ENCODE data around the gene SDHC.
A peak's percentile ranks its signal among the peaks of the same experiment; 100 is the strongest.
"Not testable (repeated sequence)": the region's sequence is repeated elsewhere in the genome, so short reads cannot be mapped to it uniquely, and the experiment has no call there.

The SDHC gene

DNA sequence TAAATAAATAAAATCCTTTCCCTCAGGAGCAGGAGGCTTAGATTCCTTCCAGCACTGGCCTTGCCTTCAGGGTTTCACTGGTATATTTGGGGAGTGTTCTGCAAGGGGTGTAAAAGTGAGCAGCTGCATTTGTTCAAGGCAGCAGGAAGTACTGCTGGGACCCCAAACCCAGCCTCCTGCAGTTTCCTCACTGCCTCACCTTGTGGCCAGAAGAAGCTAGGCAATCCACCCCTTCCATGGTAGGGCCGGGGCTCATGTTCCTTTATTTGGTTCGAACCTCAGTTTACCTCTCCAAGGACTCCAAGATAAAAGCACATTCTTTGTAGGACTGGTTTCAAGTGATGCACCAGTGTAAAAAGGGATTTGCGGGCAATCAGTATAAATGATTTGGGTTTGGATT lies 74.5 kb downstream of the SDHC start:
- no peak for DNase-seq

DNA sequence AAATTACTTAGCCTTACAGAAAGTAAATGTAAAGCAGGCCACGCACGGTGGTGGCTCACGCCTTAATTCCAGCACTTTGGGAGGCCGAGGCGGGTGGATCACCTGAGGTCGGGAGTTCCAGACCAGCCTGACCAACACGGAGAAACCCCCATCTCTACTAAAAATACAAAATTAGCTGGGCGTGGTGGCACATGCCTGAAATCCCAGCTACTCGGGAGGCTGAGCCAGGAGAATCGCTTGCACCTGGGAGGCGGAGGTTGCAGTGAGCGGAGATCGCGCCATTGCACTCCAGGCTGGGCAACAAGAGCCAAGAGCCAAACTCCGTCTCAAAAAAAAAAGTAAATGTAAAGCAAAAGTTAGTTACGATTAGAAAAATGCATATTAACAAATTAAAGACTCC lies 75.0 kb downstream of the SDHC start:
- not testable (repeated sequence) for DNase-seq

DNA sequence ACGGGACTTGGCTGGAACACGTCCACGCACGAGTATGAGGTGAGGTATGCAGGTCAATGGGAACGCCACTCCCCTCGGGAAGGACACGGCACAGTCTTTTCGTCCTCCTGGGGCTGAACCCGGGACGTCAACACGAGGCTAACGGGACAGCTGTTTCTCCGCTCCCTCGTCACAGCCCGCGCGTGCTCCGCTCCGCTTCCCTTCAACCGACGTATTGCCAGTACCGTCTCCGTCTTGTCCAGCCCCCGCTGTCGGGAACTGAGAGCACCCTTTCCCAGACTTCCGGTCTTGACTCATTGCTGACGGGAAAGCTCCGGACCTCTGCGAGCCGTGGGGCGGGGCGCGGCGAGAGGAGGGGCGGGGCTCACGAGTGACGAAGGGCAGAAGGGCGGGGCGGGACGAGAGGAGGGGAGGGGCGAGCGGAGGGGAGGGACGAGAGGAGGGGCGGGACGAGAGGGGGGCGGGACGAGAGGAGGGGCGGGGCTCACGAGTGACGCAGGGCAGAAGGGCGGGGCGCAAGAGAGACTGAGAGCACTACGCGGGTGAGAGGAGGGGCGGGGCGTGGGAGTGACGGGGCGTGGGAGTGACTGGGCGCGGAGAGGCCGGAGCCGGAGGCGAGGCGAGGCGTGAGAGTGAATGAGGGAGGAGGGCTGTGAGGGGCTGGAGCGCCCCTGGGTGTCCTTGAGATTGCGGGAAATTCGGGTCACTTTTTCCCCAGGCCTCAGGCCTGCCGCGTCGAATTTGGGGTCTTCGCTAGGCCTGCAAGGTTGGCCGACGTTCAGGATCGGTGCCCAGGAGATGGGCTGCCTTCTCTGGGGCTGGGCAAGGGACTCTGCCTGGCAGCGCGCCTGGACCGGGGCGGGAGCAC lies 75.7 kb downstream of the SDHC start:
- DNase-seq = peak; percentile 90 to 96 (median 95)

DNA sequence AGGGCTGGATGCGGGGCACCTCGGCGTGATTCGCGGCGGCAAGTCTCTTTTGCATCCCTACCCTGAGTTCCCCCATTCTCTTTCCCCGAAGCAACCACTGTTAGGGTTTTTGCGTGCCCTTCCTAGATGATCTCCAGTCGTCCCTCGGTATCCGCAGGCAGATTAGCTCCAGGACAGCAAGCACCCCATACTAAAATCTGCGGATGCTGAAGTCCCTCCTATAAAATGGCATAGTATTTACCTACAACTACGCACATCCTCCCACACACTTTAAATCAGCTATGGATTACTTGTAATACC lies 76.3 kb downstream of the SDHC start:
- peak in 2 of 6 experiments; percentile 39 to 57 for DNase-seq

DNA sequence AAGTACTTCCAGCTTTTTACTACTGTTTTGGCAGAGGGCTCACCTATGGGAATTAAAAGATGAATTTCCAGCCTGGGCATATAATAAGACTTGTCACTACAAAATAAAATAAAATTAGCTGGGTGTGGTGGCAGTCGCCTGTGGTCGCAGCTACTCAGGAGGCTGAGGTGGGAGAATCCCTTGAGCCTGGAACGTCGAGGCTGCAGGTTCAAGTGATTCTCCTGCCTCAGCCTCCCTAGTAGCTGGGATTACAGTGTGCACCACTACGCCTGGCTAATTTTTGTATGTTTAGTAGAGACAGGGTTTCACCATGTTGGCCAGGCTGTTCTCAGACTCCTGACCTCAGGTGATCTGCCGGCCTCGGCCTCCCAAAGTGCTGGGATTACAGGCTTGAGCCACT lies 77.0 kb downstream of the SDHC start:
- not testable (repeated sequence) for DNase-seq

DNA sequence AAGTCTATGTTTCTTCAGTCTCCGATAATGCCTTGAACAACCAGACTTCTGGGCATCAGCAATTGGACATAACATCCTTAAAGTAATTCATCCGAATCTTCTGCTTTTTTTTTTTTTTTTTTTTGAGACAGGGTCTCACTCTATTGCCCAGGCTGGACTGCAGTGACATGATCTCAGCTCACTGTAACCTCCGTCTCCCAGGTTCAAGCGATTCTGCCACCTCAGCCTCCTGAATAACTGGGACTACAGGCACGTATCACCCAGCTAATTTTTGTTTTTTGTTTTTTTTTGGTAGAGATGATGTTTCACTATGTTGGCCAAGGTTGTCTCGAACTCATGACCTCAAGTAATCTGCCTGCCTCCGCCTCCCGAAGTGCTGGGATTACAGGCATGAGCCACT lies 77.4 kb downstream of the SDHC start:
- DNase-seq = no peak

DNA sequence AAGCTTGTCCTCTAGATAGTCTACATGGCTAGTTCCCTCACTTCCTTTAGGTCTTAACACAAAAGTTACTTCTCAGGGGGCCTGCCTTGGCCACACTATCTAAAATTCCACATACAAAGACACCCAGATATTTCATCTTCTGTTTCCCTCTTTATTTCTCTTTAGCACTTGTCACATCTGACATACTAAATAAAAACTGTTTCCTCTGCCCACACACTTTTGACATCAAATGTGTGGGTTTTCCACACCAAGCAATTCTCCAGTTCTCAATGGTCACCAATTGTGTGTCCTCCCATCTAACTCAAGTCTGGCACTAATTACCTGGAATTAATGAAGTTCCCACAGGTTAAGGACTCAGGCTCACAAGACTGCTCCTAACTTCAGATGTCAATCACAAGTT lies 79.0 kb downstream of the SDHC start:
- no peak for DNase-seq

DNA sequence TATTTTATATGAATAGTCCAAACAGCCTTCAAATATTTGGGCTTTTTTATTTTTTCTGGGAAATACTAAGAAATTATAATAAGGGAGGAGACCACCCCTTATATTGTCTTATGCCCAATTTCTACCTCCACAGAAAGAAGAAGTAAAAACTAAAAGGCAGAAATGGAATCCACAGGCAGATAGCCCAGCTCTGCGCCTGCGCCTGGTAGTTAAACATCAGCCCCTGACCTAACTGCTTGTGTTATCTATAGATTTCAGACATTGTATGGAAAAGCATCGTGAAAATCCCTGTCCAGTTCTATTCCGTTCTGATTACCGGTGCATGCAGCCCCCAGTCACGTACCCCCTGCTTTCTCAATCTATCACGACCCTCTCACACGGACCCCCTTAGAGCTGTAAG lies 82.9 kb downstream of the SDHC start:
- DNase-seq = not testable (repeated sequence)

DNA sequence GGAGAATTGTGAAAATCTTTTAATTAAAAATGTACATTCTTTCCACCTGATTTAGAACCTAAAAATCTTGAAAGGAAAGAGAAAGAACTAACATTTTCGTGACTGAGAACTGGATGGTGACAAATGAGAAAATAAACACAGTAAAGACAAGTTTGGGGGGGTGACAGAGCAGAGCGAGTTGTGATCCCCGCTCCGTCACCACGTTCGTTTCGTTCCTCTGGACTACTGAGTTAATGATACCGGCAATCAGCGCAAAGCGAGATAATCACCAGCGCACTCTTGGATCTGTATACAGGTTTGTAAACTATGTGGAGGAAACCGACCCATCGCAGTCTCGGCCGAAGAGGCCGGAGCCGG lies 84.7 kb downstream of the SDHC start:
- DNase-seq = no peak

DNA sequence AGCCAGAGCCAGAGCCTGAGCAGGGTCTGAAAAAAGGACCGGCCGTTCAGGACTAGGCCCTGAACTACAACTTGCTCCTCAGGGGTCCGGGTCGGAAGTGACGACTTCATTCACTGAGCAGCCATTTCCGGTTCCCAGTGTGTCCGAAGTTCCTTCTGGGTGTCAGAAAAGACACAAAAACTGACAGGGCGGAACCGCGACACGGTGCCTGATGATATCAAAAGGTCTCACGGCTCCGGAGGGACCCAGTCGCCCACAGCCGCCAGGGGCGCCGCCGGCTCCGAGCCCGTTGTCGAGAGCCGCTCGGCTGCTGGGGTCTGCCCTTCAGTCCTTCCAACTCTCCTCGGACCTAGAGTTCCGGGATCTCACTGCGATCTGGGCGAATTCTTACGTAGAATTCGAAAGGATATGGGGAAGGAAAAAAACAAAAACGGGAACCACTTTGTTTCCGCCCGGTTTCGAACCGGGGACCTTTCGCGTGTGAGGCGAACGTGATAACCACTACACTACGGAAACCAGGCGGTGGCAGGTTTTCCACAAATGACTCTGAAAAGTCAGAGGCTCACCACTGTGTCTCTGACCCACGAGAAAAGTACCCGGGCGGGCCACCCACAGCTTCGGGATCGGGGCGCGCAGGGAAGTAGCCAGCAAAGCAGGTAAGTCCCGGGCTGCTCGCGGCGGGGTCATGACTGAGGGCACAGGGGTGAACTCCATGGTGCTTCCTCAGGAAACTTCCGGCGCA lies 85.2 kb downstream of the SDHC start:
- DNase-seq = peak; percentile 90 to 97 (median 92)

DNA sequence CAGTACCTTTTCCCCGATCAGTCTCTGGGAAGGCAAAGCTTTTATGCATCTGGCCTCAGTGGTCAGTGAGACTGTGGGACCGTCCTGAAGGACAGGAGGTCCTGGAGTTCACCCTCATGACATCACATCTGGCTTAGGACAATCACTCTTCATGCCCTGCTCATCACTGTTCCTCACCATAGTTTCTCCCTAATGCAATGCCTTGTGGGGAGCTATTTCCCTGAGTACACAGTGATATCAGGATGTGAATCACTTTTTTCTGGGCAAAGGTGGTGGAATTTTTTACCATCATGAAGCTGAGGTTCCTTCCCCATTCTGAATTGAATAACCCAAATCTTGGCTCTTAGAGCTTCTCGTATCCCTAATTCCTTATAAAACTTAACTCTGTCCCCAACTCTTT lies 88.3 kb downstream of the SDHC start:
- DNase-seq = no peak

DNA sequence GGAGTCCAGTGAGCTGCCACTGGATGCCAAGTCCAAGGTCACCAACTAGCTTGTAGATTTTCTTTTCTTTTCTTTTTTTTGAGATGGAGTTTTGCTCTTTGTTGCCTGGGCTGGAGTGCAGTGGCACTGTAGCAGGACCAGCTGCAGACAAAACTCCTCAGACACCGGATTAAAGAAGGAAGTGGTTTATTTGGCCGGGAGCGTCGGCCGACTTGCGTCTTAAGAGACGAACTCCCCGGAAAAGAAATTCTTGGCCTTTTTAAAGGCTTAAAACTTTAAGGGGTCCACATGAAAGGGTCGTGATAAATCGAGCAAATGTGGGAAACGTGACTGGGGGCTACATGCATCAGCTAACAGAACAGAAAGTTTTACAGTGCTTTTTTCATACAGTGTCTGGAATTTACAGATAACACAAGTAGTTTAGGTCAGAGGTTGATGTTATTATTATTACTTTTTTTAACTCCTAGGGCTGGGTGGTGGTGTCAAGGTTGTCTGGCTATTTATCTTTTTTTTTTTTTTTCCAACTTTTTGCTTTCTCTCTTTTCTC lies 89.9 kb downstream of the SDHC start:
- DNase-seq = no peak

DNA sequence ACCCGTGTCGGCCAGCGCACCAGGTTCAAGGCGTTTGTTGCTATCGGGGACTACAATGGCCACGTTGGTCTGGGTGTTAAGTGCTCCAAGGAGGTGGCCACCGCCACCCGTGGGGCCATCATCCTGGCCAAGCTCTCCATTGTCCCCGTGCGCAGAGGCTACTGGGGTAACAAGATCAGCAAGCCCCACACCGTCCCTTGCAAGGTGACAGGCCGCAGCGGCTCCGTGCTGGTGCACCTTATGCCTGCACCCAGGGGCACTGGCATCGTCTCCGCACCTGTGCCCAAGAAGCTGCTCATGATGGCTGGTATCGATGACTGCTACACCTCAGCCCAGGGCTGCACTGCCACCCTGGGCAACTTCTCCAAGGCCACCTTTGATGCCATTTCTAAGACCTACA lies 92.4 kb downstream of the SDHC start:
- DNase-seq = not testable (repeated sequence)

DNA sequence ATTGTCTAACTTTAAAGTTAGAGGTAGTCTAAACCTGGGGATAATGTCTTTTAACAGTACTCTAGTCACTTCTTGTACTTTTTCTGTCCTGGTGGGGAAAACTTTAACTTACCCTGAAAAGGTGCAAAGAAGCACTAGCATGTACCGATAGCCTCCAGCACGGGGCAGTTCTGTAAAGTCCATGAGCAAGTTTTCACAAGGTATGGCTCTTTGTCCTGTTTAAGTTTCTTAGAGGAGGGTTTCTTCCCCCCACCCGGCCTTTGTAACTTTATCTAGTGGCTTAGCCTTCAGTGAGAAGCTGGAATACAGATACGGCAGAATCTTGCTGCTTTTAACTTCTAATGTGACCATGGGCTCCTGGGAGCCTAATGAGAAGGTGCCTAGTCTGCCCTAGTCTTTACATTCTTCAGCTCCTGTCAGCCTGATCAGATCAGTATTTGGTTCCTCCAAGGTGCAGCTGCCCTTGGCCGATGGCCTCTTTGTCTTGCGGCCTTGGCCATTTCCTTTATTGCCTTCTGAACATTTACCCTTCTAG lies 93.3 kb downstream of the SDHC start:
- no peak for DNase-seq

DNA sequence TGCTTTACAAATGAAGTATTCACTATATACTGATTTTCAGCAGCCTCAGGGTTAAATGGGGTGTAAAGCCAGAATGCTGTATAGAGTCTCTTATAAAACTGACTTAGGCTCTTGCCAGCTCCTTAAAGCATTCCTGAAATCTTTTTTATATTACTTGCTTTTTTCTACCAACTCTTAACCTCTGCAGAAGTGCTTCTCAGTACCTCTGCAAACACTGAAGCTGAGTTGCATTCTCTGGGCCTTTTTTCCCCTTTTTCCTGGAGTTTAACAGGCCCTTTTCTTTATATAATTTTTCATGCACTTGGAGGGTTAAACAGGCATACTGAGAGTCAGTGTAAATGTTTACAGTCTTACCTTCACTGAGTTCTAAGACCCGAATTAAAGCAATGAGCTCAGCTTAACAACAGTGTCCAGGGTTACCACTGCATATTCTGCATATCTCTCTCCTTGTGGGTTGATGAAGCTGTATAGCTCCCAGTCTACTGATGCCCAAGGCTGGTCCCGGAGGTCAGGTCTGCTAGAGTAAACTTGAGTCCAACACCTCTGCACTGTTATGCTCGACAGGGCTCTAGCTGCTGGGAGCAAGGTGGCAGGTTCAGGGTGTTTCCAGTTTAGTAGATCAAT lies 94.4 kb downstream of the SDHC start:
- DNase-seq = no peak

DNA sequence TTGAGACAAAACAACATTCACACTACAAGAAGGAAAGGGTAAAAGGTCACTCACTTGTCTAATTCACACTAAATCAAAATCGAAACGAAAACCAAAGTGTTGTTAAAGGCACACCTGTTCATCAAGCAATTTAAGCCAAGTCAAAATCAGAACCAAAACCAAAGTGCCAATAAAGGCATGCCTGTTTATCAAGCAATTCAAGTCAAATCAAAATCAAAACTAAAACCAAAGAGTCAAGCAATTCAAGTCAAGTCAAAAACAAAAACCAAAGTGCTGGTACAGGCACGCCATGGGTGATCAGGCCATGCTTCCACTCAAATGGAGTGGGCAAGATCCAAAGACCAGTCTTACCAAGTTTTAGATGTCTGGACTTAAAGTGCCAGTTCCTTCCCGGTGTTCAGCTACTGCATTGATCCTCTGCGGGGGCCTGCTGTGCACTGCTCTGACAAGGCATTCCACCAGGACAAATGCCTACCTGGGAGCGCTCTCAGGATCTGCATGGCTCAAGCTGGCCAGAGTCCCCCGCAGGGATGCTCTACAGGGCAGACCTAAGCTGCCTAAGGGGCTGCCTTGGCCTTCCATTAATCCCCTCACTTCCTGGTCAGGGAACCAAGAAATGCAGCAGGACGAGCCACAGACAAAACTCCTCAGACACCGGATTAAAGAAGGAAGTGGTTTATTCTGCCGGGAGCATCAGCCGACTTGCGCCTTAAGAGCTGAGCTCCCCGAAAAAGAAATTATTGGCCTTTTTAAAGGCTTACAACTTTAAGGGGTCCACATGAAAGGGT lies 95.9 kb downstream of the SDHC start:
- not testable (repeated sequence) for DNase-seq

DNA sequence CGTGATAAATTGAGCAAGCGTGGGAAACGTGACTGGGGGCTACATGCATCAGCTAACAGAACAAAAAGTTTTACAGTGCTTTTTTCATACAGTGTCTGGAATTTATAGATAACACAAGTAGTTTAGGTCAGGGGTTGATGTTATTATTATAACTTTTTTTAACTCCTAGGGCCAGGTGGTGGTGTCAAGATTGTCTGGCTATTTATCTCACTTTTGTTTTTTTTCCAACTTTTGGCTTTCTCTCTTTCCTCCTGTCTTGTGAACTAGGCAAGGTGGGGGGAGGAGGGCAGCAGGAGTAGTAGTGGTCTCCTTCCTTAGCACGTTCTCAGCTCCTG lies 96.4 kb downstream of the SDHC start:
- not testable (repeated sequence) for DNase-seq

Data from stimulated activated naive CD4-positive, alpha-beta T cell (primary cell).